GM18951 (cell line): ENCODE results near the gene CNOT4.

Source experiments
- POLR2A ChIP-seq: IDR thresholded peaks from 4 replicates; pipeline ENCODE4 v1.6.1; 2011; ENCODE audit warnings: mild to moderate bottlenecking; ENCODE audit not compliant: insufficient read length, insufficient read depth; ENCODE audit errors: extremely low read depth
- in situ Hi-C: fragments of 300-500 bp; cut with MboI; formaldehyde crosslinking; loops from one replicate; pipeline ENCODE4 v1.12.0; 2022; ENCODE audit warnings: low sequenced_read_pairs, mixed read lengths, inconsistent platforms; ENCODE audit not compliant: unreplicated experiment

Gene CNOT4

GRCh38 chr7:135343361-135343760, 166.5 kb downstream of the CNOT4 start:
- in situ Hi-C loops, result no loop called here
- no peak for TF ChIP-seq POLR2A

- no peak for TF ChIP-seq POLR2A
- in situ Hi-C loops, result no loop called here
Measured at GRCh38 chr7:135342887-135343286, 167.0 kb downstream of the CNOT4 start.

GRCh38 chr7:135341049-135341448, 168.9 kb downstream of the CNOT4 start:
- no peak for TF ChIP-seq POLR2A
- in situ Hi-C loops, result no loop called here

- TF ChIP-seq POLR2A, result no peak
- in situ Hi-C loops, result no loop called here
Measured at GRCh38 chr7:135337977-135338550, 171.8 kb downstream of the CNOT4 start.

GRCh38 chr7:135337506-135337905, 172.4 kb downstream of the CNOT4 start:
- in situ Hi-C loops, result no loop called here
- TF ChIP-seq POLR2A, result no peak

GRCh38 chr7:135335628-135336139, 174.2 kb downstream of the CNOT4 start:
- in situ Hi-C loops, result no loop called here
- no peak for TF ChIP-seq POLR2A

DNA sequence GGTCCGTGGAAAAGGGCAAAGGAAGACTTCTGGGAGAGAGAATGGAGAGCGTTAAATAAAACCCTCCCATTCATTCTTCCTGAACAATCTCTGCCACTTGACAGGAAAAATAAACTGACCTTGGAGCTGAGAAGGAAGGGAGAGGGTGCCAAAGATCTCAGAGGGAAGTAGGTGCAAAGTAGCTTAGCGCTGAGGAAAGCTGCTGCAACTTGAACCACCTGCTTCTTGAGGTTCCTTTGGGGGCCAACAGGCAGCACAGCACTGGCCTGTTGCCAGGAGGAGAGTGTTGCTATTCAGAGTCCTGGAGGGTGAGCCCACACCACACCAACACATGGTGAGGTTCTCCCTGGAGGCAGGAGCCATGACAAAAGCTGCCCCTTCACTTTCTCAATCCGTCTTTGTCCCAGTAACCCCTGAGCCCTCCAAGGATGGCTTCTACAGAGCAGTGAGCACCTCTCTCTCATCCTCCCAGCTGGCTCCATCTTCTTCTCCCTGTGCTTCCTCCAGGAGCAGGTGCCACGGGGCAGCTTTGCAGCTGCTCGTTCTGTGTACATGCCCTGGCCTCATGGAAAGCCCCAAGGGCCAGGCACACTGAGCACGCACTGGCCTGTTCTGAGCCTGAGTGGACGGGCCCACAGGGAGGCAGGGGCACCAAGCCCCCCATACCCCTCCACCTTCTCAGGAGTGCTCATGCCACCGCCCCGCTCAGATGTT, 174.9 kb downstream of the CNOT4 start:
- in situ Hi-C loops, result no loop called here
- TF ChIP-seq POLR2A, result no peak

DNA sequence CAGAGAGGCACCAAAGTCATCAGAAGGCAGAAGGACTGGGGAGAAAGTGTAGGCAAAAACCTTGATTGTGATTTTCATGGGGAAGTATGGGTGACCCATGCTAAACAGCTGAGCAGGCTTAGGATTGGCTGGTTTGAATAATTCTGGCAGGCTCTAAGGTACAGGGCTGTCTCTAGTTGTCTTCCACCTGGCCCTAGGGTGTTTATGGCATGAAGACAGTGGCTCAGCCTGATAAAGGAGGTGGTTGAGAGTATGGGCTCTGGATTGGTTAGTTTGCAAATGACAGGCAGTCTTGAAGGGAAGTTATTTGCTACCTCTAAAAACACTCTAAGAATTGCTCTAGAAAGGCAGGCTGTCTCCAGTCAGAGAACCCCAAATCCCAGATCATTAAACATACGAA, 176.0 kb downstream of the CNOT4 start:
- in situ Hi-C loops, result no loop called here

GRCh38 chr7:135333200-135333599, 176.7 kb downstream of the CNOT4 start:
- in situ Hi-C loops, result no loop called here

More for the DNA sequence above, 176.0 kb downstream of the CNOT4 start:
- TF ChIP-seq POLR2A, result no peak

DNA sequence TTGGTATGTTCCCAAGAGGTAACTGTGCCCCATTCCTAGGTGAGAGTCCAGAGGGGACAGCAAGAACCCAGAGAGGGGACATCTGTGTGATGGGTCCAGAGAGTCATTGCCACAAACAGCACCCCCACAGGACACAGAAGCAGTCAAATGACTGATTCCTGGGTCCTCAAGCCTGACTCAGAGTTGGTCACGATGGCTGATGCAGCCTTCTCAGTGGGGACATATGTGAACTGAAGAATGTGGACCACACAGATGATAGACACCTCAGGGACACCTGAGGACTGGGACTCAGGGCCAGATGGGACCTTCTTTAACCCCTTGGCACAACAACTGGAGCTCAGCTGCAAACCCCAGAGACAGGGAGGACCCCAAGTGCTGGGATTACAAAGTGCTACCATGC, 179.8 kb downstream of the CNOT4 start:
- in situ Hi-C loops, result no loop called here
- TF ChIP-seq POLR2A, result no peak

More at GRCh38 chr7:135333200-135333599, 176.7 kb downstream of the CNOT4 start:
- TF ChIP-seq POLR2A, result no peak

- in situ Hi-C loops, result no loop called here
- no peak for TF ChIP-seq POLR2A
Measured at GRCh38 chr7:135328526-135328925, 181.4 kb downstream of the CNOT4 start.

DNA sequence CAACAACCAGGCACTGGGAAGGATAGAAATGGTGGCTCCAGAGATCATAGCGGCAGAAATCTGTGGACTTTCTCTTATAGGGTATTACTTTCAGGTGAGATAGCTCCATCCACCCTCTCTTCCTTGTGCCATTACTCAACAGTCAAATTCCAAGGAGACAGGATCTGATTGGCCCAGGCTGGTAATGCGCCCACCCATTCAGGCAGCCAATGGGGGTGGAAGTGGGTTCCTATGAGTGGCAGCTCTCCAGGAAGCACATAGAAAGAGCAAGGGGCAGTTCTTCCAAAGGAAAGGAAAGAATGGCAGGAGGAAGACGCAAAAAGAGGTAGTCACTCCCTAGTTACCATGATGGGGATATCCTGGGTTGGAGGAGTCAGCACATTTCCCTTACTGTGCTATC, 181.8 kb downstream of the CNOT4 start:
- no peak for TF ChIP-seq POLR2A
- in situ Hi-C loops, result no loop called here

GRCh38 chr7:135327458-135327857, 182.4 kb downstream of the CNOT4 start:
- no peak for TF ChIP-seq POLR2A
- in situ Hi-C loops, result no loop called here

DNA sequence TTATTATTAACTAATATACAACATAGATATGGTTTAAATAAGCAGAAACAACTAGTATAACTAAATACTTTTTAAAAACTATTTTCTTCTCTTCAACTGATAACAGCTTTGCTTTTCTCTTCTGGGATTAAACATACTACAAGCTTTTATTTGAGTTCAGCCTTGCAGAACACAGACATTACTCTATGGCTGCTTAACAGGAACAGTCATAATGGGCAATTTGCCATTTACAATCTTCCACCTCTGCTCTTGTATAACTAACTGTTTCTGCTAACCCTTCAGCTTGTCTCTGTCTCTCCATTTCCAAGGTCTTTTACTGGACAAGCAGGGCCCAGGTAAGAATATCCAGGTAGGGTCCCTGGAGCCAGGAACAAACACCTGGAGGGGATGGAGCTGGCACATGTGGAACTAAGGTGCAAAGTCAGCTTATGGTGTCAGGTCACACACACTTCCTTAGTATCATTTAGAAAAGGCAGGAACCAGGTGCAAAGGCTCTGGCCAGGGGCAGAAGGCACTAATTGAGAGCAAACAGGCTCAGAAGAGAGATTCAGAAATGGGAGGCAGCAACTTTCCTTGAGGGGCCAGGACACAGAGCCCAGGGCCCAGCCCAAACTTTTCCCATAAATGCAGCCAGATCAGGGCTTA, 183.1 kb downstream of the CNOT4 start:
- no peak for TF ChIP-seq POLR2A
- in situ Hi-C loops, result no loop called here
